ENCODE data around the gene AKT1. TPM values are rescaled to one million over a fixed set of nuclear protein-coding genes. Genes with fewer than 3 reads are reported as not detected.

The AKT1 gene
- total and polyA plus RNA-seq, 2 experiments from 2014 or later = 16.9 to 164 TPM

DNA sequence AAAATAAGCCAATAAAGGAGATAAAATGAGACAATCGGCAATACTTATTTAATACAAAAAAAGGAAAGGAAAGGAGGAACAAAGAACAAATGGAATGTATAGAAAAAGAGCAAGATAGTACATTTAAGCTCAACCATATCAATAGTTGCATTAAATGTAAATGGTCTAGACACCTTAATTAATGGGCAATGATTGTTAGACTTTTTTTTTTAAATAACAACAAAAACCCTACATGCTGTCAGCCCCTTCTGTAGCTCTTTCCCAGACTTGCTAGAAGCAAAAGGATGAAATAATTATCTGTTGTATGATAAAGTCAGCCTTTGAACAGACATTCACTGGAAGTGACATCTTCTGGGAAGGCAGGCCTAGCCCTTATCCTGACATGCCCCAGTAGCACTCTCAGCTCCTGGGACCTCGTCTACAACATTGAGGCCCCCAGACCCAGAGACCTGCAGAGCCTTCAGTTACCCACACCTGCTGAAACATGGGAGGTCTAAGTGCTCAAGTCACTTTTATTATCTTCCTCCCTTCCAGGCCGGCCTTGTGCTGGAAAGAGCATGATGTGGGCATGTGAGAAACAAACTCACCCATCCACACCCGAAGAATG lies 29.2 kb downstream of the AKT1 start:
- Histone ChIP-seq H3F3A (ENCODE audit: insufficient read depth) (peaks cover 6% of the 10 kb centered on the region; the same call in 1 of the 2 replicates), H3K4me2 (ENCODE audit: unreplicated experiment) (no peak overlapping the region), H3K36me3 (ENCODE audit: low read depth) (peaks cover 5% of the 10 kb centered on the region; the same call in 1 of the 2 replicates), H2AFZ (no peak overlapping the region), H3K27ac (no peak overlapping the region), H3K9me2 (ENCODE audit: insufficient read depth) (no peaks in the 10 kb centered on the region), H3K9ac (no peak overlapping the region), H4K20me1 (ENCODE audit: insufficient read depth) (no peaks in the 10 kb centered on the region), H3K79me2 (ENCODE audit: insufficient read depth) (no peaks in the 10 kb centered on the region), H3K4me3 (no peak overlapping the region), H3K27me3 (replicated peaks; ENCODE audit: insufficient read depth) (no peaks in the 10 kb centered on the region), H3K4me1 (ENCODE audit: insufficient read depth) (no peaks in the 10 kb centered on the region), H3K9me3 (ENCODE audit: low read depth) (no peaks in the 10 kb centered on the region)
- 97 to 99% methylated on average over 4 of the region's 4 CpGs for WGBS, 2 experiments (ENCODE audit: low coverage in 1 of 2, low lambda C conversion rate in 2 of 2, missing lambda C conversion rate in 2 of 2)
- in situ Hi-C loops (cut with MboI) = no loop called here
- TF ChIP-seq EZH2phosphoT487 (IDR thresholded peaks at IDR 0.05; ENCODE audit: insufficient read depth, low read depth) (no peak), EZH2 (IDR thresholded peaks at IDR 0.05; ENCODE audit: insufficient read depth, poor library complexity, severe bottlenecking) (no peak)
- DNase-seq = no peak

DNA sequence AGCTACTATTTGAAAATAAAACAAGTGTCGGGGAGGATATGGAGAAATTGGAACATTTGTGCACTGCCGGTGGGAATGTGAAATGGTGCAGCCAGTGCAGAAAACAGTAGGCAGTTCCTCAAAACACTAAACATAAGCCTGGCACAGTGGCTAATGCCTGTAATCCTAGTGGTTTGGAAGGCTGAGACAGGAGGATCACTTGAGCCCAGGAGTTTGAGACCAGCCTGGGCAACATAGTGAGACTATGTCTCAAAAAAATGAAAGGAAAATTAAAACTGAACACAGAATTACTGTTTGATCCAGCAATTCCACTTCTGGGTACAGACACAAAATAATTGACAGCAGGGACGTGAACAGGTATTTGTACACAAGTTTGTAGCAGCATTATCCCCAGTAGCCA lies 30.0 kb downstream of the AKT1 start:
- H3F3A ChIP-seq (ENCODE audit: insufficient read depth) = peaks cover 6% of the 10 kb centered on the region; the same call in 1 of the 2 replicates
- H3K4me2 ChIP-seq (ENCODE audit: unreplicated experiment) = no peak overlapping the region
- H3K27ac ChIP-seq = no peak overlapping the region
- no peak for DNase-seq
- H3K9me2 ChIP-seq (ENCODE audit: insufficient read depth) = no peaks in the 10 kb centered on the region
- no peaks in the 10 kb centered on the region for H3K9me3 ChIP-seq (ENCODE audit: low read depth)
- H3K4me3 ChIP-seq = no peak overlapping the region
- in situ Hi-C loops (cut with MboI) = no loop called here
- no peak overlapping the region for H3K9ac ChIP-seq
- WGBS, 2 experiments (ENCODE audit: low coverage in 1 of 2, low lambda C conversion rate in 2 of 2, missing lambda C conversion rate in 2 of 2) = 94 to 97% methylated on average over 3 of the region's 3 CpGs
- no peak overlapping the region for H2AFZ ChIP-seq
- no peaks in the 10 kb centered on the region for H4K20me1 ChIP-seq (ENCODE audit: insufficient read depth)
- no peaks in the 10 kb centered on the region for H3K4me1 ChIP-seq (ENCODE audit: insufficient read depth)
- TF ChIP-seq EZH2 (IDR thresholded peaks at IDR 0.05; ENCODE audit: insufficient read depth, poor library complexity, severe bottlenecking) (no peak), EZH2phosphoT487 (IDR thresholded peaks at IDR 0.05; ENCODE audit: insufficient read depth, low read depth) (no peak)
- no peaks in the 10 kb centered on the region for H3K27me3 ChIP-seq (replicated peaks; ENCODE audit: insufficient read depth)
- no peaks in the 10 kb centered on the region for H3K36me3 ChIP-seq (ENCODE audit: low read depth)
- no peaks in the 10 kb centered on the region for H3K79me2 ChIP-seq (ENCODE audit: insufficient read depth)

DNA sequence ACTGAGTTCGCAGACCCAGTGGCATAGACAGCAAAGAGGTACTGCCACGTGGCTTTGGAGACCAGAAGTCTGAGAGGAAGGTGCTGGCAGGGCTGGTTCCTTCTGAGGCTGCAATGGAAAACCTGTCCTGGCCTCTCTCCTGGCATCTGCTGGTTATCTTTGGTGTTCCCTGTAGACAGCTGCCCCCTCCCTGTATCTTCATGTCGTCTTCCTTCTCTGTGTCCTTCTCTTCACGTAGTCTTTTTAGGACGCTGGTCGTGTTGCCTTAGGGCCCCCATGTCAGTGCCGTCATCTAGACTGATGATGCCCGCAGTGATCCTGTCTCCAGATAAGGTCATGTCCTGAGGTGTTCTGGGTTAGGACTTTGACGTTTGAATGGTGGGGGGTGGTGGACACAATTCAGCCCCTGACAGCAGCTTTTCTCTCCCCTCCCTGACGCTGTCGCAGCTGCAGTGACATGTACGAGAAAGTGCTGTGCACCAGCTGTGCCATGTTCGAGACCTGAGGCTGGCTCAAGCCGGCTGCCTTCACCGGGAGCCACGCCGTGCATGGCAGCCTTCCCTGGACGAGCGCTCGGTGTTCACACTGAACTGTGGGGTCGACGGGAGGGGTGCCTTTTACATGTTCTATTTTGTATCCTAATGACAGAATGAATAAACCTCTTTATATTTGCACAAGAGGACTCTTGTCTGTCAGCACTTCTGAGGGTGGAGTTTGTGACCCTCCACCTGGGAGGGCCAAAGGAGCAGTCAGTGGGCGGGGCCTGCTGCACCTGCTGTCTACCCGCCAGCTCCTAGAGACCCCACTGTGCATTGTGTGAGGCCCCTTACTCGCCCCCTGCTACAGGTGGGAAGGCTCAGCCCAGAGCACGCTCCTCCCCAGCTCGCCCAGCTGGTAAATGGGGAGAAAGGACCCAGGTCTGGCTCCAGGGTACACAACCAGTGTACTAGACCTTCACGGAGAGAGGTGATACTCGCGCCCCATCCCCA lies 36.3 kb downstream of the AKT1 start:
- no peak overlapping the region for H3K27ac ChIP-seq
- H3K36me3 ChIP-seq (ENCODE audit: low read depth) = peaks cover 5% of the 10 kb centered on the region; the same call in 1 of the 2 replicates
- H3K4me3 ChIP-seq = no peak overlapping the region
- H3K9me2 ChIP-seq (ENCODE audit: insufficient read depth) = no peaks in the 10 kb centered on the region
- no peak for DNase-seq
- no peaks in the 10 kb centered on the region for H3K27me3 ChIP-seq (replicated peaks; ENCODE audit: insufficient read depth)
- H3K9me3 ChIP-seq (ENCODE audit: low read depth) = no peaks in the 10 kb centered on the region
- no peak overlapping the region for H3K9ac ChIP-seq
- peaks cover 51% of the 10 kb centered on the region for H3K79me2 ChIP-seq (ENCODE audit: insufficient read depth)
- H4K20me1 ChIP-seq (ENCODE audit: insufficient read depth) = no peaks in the 10 kb centered on the region
- no peaks in the 10 kb centered on the region for H3K4me1 ChIP-seq (ENCODE audit: insufficient read depth)
- H2AFZ ChIP-seq = no peak overlapping the region
- in situ Hi-C loops (cut with MboI) = no loop called here
- TF ChIP-seq EZH2 (IDR thresholded peaks at IDR 0.05; ENCODE audit: insufficient read depth, poor library complexity, severe bottlenecking) (no peak), EZH2phosphoT487 (IDR thresholded peaks at IDR 0.05; ENCODE audit: insufficient read depth, low read depth) (no peak)
- no peaks in the 10 kb centered on the region for H3F3A ChIP-seq (ENCODE audit: insufficient read depth)
- 92 to 93% methylated on average over 29 to 30 of the region's 30 CpGs for WGBS, 2 experiments (ENCODE audit: low coverage in 1 of 2, low lambda C conversion rate in 2 of 2, missing lambda C conversion rate in 2 of 2)
- no peak overlapping the region for H3K4me2 ChIP-seq (ENCODE audit: unreplicated experiment)

DNA sequence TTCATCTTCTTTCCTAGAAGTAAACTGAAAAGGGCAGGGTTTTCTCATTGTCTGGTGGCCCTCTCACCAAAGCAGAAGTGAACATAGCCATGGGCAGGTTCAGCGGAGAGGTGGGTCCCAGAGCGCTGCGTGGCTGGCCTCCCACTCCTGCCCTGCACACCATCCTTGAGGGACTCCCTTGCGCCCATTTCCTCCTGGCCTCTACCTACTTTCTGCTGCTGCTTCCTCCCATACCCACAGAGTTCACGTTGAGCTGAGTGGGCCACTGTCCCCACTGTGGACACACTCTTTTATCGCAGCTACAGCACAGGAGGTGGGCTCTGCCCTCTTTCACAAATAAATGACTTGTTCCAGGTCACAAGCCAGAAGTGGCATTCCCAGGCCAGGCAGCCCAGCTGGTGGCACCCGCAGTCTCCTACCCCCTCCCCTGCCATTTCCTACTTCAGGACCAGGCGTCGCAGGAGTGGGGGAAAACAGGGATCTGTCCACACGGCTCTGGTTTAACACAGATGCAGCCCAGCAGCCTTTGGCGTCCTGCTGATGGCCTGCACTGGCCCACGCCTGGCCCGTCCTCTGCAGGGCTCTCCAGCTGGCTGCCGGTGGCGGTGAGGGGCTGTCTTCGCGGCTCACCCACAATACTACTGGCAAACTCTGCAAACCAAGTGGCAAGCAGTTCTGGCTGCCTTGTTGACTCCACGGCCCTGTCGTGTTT lies 37.7 kb downstream of the AKT1 start:
- Histone ChIP-seq H3K4me1 (ENCODE audit: insufficient read depth) (no peaks in the 10 kb centered on the region), H3K4me2 (ENCODE audit: unreplicated experiment) (no peak overlapping the region), H4K20me1 (ENCODE audit: insufficient read depth) (no peaks in the 10 kb centered on the region), H3K9ac (no peak overlapping the region), H3K27me3 (replicated peaks; ENCODE audit: insufficient read depth) (no peaks in the 10 kb centered on the region), H3K4me3 (no peak overlapping the region), H3K79me2 (ENCODE audit: insufficient read depth) (peaks cover 64% of the 10 kb centered on the region), H3K9me3 (ENCODE audit: low read depth) (no peaks in the 10 kb centered on the region), H3K36me3 (ENCODE audit: low read depth) (peaks cover 5% of the 10 kb centered on the region; the same call in 1 of the 2 replicates), H3K9me2 (ENCODE audit: insufficient read depth) (no peaks in the 10 kb centered on the region), H3K27ac (no peak overlapping the region), H2AFZ (no peak overlapping the region), H3F3A (ENCODE audit: insufficient read depth) (no peaks in the 10 kb centered on the region)
- WGBS, 2 experiments (ENCODE audit: low coverage in 1 of 2, low lambda C conversion rate in 2 of 2, missing lambda C conversion rate in 2 of 2) = 89 to 90% methylated on average over 19 of the region's 19 CpGs
- in situ Hi-C loops (cut with MboI) = no loop called here
- no peak for DNase-seq
- TF ChIP-seq EZH2 (IDR thresholded peaks at IDR 0.05; ENCODE audit: insufficient read depth, poor library complexity, severe bottlenecking) = no peak
- no peak for TF ChIP-seq EZH2phosphoT487 (IDR thresholded peaks at IDR 0.05; ENCODE audit: insufficient read depth, low read depth)
